Body of pancreas (tissue), 4 donors: ENCODE data around the gene FAM120C.

Experiments
- POLR2A ChIP-seq, 3 donors: fragments of 450-650 bp; IDR thresholded peaks; one replicate each; pipeline ENCODE4 v1.6.1; 2016; ENCODE audit warnings: antibody characterized with exemption in 3 of 3, mild to moderate bottlenecking in 2 of 3
- TF ChIP-seq, protein P1 (sequence below), 7 experiments: fragments of 450-650 bp in 4 of 7; fragments of 200-600 bp in 3 of 7; sonication (generic) in 3 of 7; IDR thresholded peaks; one replicate each; pipeline ENCODE4 v1.5.1; 2016 to 2019; ENCODE audit warnings: antibody characterized with exemption in 7 of 7

DNA sequence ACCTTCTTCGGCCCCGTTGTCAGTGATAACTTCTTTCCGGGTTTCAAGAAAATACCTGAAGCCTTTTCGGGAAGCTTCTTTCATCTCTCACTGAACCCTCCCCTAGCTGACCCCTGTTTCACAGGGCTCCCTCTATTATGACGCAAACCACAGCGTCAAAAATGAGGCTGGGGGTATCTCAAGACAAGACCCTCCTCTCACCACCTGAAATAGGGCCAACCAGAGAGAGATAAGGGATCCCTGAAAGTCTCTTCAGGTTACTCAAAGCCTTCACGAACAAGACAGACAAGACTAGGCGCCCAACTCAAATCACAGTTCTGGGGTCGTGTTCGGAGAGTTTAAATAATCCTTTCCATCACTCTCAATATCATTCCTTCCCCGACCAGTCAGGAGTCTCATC is 140.0 kb downstream of the FAM120C start:
- TF ChIP-seq, protein P1, sequence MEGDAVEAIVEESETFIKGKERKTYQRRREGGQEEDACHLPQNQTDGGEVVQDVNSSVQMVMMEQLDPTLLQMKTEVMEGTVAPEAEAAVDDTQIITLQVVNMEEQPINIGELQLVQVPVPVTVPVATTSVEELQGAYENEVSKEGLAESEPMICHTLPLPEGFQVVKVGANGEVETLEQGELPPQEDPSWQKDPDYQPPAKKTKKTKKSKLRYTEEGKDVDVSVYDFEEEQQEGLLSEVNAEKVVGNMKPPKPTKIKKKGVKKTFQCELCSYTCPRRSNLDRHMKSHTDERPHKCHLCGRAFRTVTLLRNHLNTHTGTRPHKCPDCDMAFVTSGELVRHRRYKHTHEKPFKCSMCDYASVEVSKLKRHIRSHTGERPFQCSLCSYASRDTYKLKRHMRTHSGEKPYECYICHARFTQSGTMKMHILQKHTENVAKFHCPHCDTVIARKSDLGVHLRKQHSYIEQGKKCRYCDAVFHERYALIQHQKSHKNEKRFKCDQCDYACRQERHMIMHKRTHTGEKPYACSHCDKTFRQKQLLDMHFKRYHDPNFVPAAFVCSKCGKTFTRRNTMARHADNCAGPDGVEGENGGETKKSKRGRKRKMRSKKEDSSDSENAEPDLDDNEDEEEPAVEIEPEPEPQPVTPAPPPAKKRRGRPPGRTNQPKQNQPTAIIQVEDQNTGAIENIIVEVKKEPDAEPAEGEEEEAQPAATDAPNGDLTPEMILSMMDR (IDR thresholded peaks at IDR 0.05) = no peak
- no peak for TF ChIP-seq POLR2A (IDR thresholded peaks at IDR 0.05)
